ENCODE results near the gene A2ML1.

DNA sequence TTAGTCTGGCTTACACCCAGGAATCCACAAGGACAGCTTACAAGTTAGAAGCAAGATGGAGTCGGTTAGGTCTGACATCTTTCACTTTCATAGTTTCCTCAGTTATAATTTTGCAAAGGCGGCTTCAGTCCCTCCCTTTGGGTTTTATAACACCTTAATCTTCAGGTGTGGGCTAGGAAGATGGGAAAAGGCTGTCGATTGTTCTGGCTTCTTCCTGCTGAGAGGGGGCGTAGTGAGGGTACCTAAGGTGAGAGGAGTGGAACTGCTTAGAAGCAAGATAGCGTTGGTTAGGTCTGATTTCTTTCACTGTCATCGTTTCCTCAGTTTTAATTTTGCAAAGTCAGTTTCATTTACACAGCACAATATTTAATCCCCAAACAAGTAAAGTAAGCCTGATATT is 10.1 kb downstream of the A2ML1 start:
- TF ChIP-seq, protein P1, sequence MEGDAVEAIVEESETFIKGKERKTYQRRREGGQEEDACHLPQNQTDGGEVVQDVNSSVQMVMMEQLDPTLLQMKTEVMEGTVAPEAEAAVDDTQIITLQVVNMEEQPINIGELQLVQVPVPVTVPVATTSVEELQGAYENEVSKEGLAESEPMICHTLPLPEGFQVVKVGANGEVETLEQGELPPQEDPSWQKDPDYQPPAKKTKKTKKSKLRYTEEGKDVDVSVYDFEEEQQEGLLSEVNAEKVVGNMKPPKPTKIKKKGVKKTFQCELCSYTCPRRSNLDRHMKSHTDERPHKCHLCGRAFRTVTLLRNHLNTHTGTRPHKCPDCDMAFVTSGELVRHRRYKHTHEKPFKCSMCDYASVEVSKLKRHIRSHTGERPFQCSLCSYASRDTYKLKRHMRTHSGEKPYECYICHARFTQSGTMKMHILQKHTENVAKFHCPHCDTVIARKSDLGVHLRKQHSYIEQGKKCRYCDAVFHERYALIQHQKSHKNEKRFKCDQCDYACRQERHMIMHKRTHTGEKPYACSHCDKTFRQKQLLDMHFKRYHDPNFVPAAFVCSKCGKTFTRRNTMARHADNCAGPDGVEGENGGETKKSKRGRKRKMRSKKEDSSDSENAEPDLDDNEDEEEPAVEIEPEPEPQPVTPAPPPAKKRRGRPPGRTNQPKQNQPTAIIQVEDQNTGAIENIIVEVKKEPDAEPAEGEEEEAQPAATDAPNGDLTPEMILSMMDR (IDR thresholded peaks at IDR 0.05) = no peak
- no peak for TF ChIP-seq EP300 (IDR thresholded peaks at IDR 0.05)

All from gastroesophageal sphincter (tissue), 3 donors.